Urinary bladder (tissue), 4 donors: ENCODE measurements around the gene GPR107. TPM values are rescaled to one million over a fixed set of nuclear protein-coding genes. Genes with fewer than 3 reads are reported as not detected.
"Not testable (repeated sequence)": the region's sequence is repeated elsewhere in the genome, so short reads cannot be mapped to it uniquely, and the experiment has no call there.

Experiments
- DNase-seq: peaks from one replicate; pipeline ENCODE4 v3.0.0-alpha.2; 2015; ENCODE audit errors: extremely low spot score
- H3K27ac ChIP-seq: one replicate; pipeline ENCODE4 v1.5.1; 2013; ENCODE audit warnings: low read depth, mild to moderate bottlenecking, moderate library complexity
- H3K36me3 ChIP-seq: one replicate; pipeline ENCODE4 v1.6.1; 2013; ENCODE audit warnings: mild to moderate bottlenecking, moderate library complexity; ENCODE audit not compliant: insufficient read depth
- H3K4me1 ChIP-seq: one replicate; pipeline ENCODE4 v1.6.1; 2013; ENCODE audit warnings: mild to moderate bottlenecking, moderate library complexity; ENCODE audit not compliant: insufficient read depth
- H3K4me3 ChIP-seq: one replicate; pipeline ENCODE4 v1.5.1; 2013; ENCODE audit warnings: low read depth, low read length
- WGBS: extraction: QIAGEN DNeasy Blood & Tissue Kit; methylation state at CpG from one replicate; pipeline ENCODE4 v1.1.7; 2013; 5-methylcytosine and 5-hydroxymethylcytosine counted together
- polyA plus RNA-seq: library from polyadenylated mRNA; stranded (reverse); fragments of 200-250 nt; gene quantifications from one replicate; pipeline ENCODE4 v1.2.3, GENCODE V29; 2013
- total RNA-seq: library from RNA; depleted of rRNA; stranded (reverse); fragments of >200 nt; gene quantifications from one replicate; pipeline ENCODE4 v1.2.3, GENCODE V29; 2014
- donor health status: healthy with polysubstance abuse.
- donor health status: healthy.

Gene GPR107
- total RNA-seq (30.1 TPM), polyA plus RNA-seq (27.6 TPM)

GRCh38 chr9:130053504-130054324 is at the start of gene GPR107:
GPR107 (plus strand) TSS chr9:130053906; CDS start chr9:130053933, 27 bp downstream.
- WGBS = under 1% methylated on average over 64 of the region's 64 CpGs
- H3K4me1 ChIP-seq = no peaks in the 10 kb centered on the region

GRCh38 chr9:130003943-130004552 is 49.7 kb upstream of the GPR107 start:
- no peaks in the 10 kb centered on the region for H3K4me1 ChIP-seq
- H3K36me3 ChIP-seq = no peaks in the 10 kb centered on the region
- no peak overlapping the region for H3K4me3 ChIP-seq
- H3K27ac ChIP-seq = no peak overlapping the region
- no peak for DNase-seq
- 92% methylated on average over 8 of the region's 8 CpGs for WGBS

More at GRCh38 chr9:130053504-130054324, at the start of gene GPR107:
- Histone ChIP-seq H3K4me3 (peak within 1 kb of the TSS; percentile 94), H3K27ac (peak within 1 kb of the TSS; percentile 77), H3K36me3 (peaks cover 3% of the 10 kb centered on the region)
- DNase-seq = no peak

DNA sequence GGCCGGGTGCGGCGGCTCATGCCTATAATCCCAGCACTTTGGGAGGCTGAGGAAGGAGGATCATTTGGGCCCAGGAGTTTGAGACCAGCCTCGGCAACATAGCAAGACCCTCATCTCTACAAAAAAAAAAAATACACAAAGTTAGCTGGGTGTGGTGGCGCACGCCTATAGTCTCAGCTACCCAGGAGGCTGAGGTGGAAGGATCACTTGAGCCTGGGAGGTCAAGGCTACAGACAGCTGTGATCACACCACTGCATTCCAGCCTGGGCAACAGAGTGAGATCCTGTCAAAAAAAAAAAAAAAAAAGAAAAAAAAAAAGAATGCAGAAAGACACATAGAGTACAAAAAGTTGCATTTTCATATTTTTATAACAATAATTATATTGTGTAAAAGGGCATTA is 46.8 kb upstream of the GPR107 start:
- not testable (repeated sequence) for H3K36me3 ChIP-seq, H3K27ac ChIP-seq, H3K4me3 ChIP-seq, DNase-seq, H3K4me1 ChIP-seq
- 96% methylated on average over 6 of the region's 6 CpGs for WGBS

- DNase-seq = no peak
Measured at GRCh38 chr9:130008538-130008937, 45.2 kb upstream of the GPR107 start.

GRCh38 chr9:130009546-130009945 is 44.2 kb upstream of the GPR107 start:
- WGBS = 96% methylated on average over 10 of the region's 10 CpGs
- H3K27ac ChIP-seq, H3K4me1 ChIP-seq, DNase-seq, H3K4me3 ChIP-seq, H3K36me3 ChIP-seq: not testable (repeated sequence)

More at GRCh38 chr9:130008538-130008937, 45.2 kb upstream of the GPR107 start:
- Histone ChIP-seq H3K36me3 (no peaks in the 10 kb centered on the region), H3K4me3 (no peak overlapping the region), H3K27ac (no peak overlapping the region), H3K4me1 (no peaks in the 10 kb centered on the region)
- WGBS = 69% methylated on average over 5 of the region's 5 CpGs

GRCh38 chr9:130010151-130010988 is 43.3 kb upstream of the GPR107 start:
- Histone ChIP-seq H3K4me3 (no peak overlapping the region), H3K4me1 (no peaks in the 10 kb centered on the region), H3K27ac (no peak overlapping the region), H3K36me3 (no peaks in the 10 kb centered on the region)
- WGBS = 74% methylated on average over 5 of the region's 5 CpGs
- DNase-seq = no peak

DNA sequence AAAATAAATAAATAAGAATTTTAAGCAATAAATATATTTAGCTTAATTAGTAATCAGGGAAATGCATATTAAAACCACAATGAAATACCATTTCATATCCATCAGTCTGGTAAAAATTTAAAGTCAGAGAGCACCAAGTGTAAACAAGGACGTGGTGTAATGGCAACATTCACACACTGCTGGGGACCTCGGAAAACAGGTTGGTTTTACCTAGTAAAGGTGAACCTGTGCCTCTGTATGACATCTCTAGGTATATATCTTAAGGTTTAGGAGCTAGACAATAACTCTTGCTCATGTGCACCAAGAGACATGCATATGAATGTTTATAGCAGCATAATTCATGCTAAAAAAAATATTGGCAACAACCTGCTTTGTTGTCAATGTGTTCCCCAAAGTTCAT is 40.4 kb upstream of the GPR107 start:
- H3K4me1 ChIP-seq = no peaks in the 10 kb centered on the region
- WGBS = 75% methylated on average over 2 of the region's 2 CpGs
- no peak for DNase-seq
- no peak overlapping the region for H3K4me3 ChIP-seq
- H3K36me3 ChIP-seq = no peaks in the 10 kb centered on the region
- no peak overlapping the region for H3K27ac ChIP-seq

DNA sequence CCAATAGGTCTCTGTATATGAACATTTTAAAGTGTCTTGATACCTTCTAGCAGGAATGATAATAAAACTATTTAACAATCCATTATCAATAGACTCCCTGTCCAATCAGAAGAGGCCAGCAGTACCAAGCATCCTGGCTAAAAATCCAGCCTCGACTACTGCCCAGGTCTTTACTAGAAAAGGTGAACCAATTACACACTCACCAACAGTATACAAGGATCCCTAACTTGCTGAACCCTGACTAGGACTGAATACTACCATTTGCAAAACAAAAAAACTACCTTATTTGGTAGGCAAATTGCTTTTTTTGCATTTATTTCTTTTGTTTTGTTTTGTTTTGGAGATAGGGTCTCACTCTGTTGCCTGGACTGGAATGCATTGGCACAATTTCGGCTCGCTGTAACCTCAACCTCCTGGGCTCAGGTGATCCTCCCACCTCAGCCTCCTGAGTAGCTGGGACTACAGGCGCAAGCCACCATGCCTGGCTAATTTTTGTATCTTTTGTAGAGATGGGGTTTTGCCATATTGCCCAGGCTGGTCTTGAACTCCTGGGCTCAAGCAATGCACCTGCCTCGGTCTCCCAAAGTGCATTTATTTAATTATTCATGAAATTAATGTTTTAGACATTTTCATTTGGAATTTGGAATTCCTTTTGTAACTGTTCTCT is 38.2 kb upstream of the GPR107 start:
- H3K27ac ChIP-seq = no peak overlapping the region
- no peaks in the 10 kb centered on the region for H3K4me1 ChIP-seq
- 96% methylated on average over 5 of the region's 5 CpGs for WGBS
- no peaks in the 10 kb centered on the region for H3K36me3 ChIP-seq
- H3K4me3 ChIP-seq = no peak overlapping the region
- DNase-seq = no peak

DNA sequence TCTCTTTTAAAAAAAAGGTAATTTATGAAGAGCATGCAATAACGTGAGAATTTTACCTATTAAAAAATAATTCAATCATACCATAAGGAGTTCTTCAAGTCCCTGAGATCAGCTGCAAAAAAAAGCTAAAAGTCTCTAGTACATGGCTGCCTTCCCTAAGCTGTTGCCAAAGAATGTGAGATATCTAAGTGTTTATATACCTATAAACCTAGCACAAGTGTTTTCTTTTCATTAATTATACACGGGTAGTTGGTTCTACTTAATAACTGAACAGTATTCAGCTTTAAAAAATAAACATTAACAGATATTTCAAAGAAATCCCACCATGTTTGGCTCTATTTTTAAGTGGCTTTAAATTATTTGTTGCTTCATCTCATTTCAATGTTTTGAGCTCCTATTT is 36.6 kb upstream of the GPR107 start:
- H3K4me3 ChIP-seq = no peak overlapping the region
- no peak overlapping the region for H3K27ac ChIP-seq
- WGBS = 30% methylated on average over 2 of the region's 2 CpGs
- no peaks in the 10 kb centered on the region for H3K4me1 ChIP-seq
- no peaks in the 10 kb centered on the region for H3K36me3 ChIP-seq
- DNase-seq = no peak

DNA sequence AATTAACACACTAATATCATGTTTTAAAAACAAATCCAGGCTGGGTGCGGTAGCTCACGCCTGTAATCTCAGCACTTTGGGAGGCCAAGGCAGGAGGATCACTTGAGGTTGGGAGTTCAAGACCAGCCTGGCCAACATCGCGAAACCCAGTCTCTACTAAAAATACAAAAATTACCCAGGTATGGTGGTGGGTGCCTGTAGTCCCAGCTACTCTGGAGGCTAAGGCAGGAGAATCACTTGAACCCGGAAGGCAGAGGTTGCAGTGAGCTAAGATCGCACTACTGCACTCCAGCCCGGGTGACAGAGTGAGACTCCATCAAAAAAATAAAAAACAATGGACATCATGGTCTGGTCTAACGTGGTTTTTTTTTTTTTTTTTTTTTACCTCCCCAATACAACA is 36.2 kb upstream of the GPR107 start:
- 92% methylated on average over 8 of the region's 8 CpGs for WGBS
- H3K4me1 ChIP-seq, H3K27ac ChIP-seq, DNase-seq, H3K4me3 ChIP-seq, H3K36me3 ChIP-seq: not testable (repeated sequence)

- Histone ChIP-seq H3K4me1 (no peaks in the 10 kb centered on the region), H3K4me3 (no peak overlapping the region), H3K27ac (no peak overlapping the region), H3K36me3 (no peaks in the 10 kb centered on the region)
- 80% methylated on average over 4 of the region's 4 CpGs for WGBS
- DNase-seq = no peak
Measured at GRCh38 chr9:130018265-130018664, 35.4 kb upstream of the GPR107 start.

- no peak overlapping the region for H3K4me3 ChIP-seq
- H3K4me1 ChIP-seq = peaks cover 2% of the 10 kb centered on the region
- 34% methylated on average over 7 of the region's 7 CpGs for WGBS
- H3K36me3 ChIP-seq = no peaks in the 10 kb centered on the region
- no peak overlapping the region for H3K27ac ChIP-seq
- DNase-seq = no peak
Measured at GRCh38 chr9:130020618-130021017, 33.1 kb upstream of the GPR107 start.

DNA sequence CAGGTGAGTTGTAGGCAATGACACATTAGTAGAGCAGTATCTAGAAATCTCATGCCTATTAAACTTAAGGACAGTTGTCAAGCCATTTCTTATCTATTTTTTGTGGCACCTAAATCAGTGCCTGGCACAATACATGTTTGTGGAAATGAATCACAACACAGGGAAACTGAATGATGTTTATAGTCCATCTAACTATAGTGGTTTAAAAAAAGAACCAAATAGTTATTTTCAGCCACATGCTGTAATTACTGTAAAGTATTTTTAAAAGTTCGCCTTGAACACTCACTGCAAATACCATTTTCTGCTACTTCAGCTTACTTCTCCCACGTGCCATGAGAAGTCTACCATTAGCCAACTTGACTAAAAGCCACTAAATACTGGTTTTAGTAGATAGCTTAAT is 32.6 kb upstream of the GPR107 start:
- peaks cover 2% of the 10 kb centered on the region for H3K4me1 ChIP-seq
- H3K36me3 ChIP-seq = no peaks in the 10 kb centered on the region
- 38% methylated on average over 2 of the region's 2 CpGs for WGBS
- no peak for DNase-seq
- H3K27ac ChIP-seq = no peak overlapping the region
- H3K4me3 ChIP-seq = no peak overlapping the region
